OCI-LY1 (cell line): Measurements from ENCODE around the gene ENO3.

Source experiments
- H2AFZ ChIP-seq: fragments of 200-600 bp; sonication (generic), shearing (Covaris generic); 2 replicates; pipeline ENCODE4 v1.6.0; 2014; ENCODE audit warnings: antibody characterized with exemption, mild to moderate bottlenecking, low read length
- H3F3A ChIP-seq: fragments of 200-600 bp; sonication (generic), shearing (Covaris generic); 2 replicates; pipeline ENCODE4 v1.6.0; 2014; ENCODE audit warnings: mild to moderate bottlenecking, antibody characterized with exemption, low read length, moderate library complexity; ENCODE audit not compliant: insufficient read depth
- H3K27ac ChIP-seq: fragments of 200-600 bp; sonication (generic); 2 replicates; pipeline ENCODE4 v1.5.1; 2014; ENCODE audit warnings: low read length, mixed run types, mild to moderate bottlenecking, low read depth; ENCODE audit not compliant: poor library complexity, severe bottlenecking
- H3K27me3 ChIP-seq: fragments of 200-600 bp; sonication (generic); 2 replicates; pipeline ENCODE4 v1.6.0; 2014; ENCODE audit warnings: antibody characterized with exemption, mild to moderate bottlenecking, low read length, moderate library complexity; ENCODE audit not compliant: insufficient read depth
- H3K36me3 ChIP-seq: fragments of 200-600 bp; sonication (generic); 2 replicates; pipeline ENCODE4 v1.6.1; 2014; ENCODE audit warnings: mild to moderate bottlenecking, antibody characterized with exemption, low read length, moderate library complexity, mixed read lengths; ENCODE audit not compliant: insufficient read depth
- H3K4me1 ChIP-seq: fragments of 200-600 bp; sonication (generic); 2 replicates; pipeline ENCODE4 v1.5.1; 2014; ENCODE audit warnings: mild to moderate bottlenecking, low read length, moderate library complexity; ENCODE audit not compliant: insufficient read depth, severe bottlenecking
- H3K4me2 ChIP-seq: fragments of 200-600 bp; sonication (generic), shearing (Covaris generic); 2 replicates; pipeline ENCODE4 v1.6.1; 2014; ENCODE audit warnings: low read length
- H3K4me3 ChIP-seq: fragments of 200-600 bp; sonication (generic); 2 replicates; pipeline ENCODE4 v1.5.1; 2014; ENCODE audit warnings: low read length, low read depth, mild to moderate bottlenecking, mixed read lengths; ENCODE audit not compliant: poor library complexity, severe bottlenecking
- H3K79me2 ChIP-seq: fragments of 200-600 bp; shearing (Covaris generic); 2 replicates; pipeline ENCODE4 v1.6.1; 2016; ENCODE audit warnings: mixed run types, low read length, mixed read lengths; ENCODE audit not compliant: insufficient read depth
- H3K9ac ChIP-seq: fragments of 200-600 bp; sonication (generic), shearing (Covaris generic); 2 replicates; pipeline ENCODE4 v1.6.1; 2014; ENCODE audit warnings: mild to moderate bottlenecking, low read length, mixed read lengths
- H3K9me2 ChIP-seq: fragments of 200-600 bp; sonication (generic), shearing (Covaris generic); 2 replicates; pipeline ENCODE4 v1.6.1; 2014; ENCODE audit warnings: low read depth, mild to moderate bottlenecking, low read length, mixed read lengths
- H3K9me3 ChIP-seq: fragments of 200-600 bp; shearing (Covaris generic); 2 replicates; pipeline ENCODE4 v1.6.1; 2014; ENCODE audit warnings: low read length, mixed read lengths
- H4K20me1 ChIP-seq: fragments of 200-600 bp; sonication (generic), shearing (Covaris generic); 2 replicates; pipeline ENCODE4 v1.6.0; 2016; ENCODE audit warnings: mild to moderate bottlenecking, low read length; ENCODE audit not compliant: insufficient read depth
- CTCF ChIP-seq: fragments of 200-600 bp; sonication (generic), shearing (Covaris generic); IDR thresholded peaks from 2 replicates; pipeline ENCODE4 v1.5.1; 2017; ENCODE audit warnings: mild to moderate bottlenecking, antibody characterized with exemption, low read length, moderate library complexity, mixed read lengths
- EZH2 ChIP-seq: fragments of 200-600 bp; sonication (generic), shearing (Covaris generic); IDR thresholded peaks from 2 replicates; pipeline ENCODE4 v1.8.0; 2017; ENCODE audit warnings: borderline replicate concordance, mixed run types, mild to moderate bottlenecking, antibody characterized with exemption, low read length, moderate library complexity, mixed read lengths

The ENO3 gene

GRCh38 chr17:4965311-4965986, 14.5 kb downstream of the ENO3 start:
- Histone ChIP-seq H2AFZ (no peak overlapping the region), H3K9ac (no peak overlapping the region), H3K27ac (no peak overlapping the region), H3K79me2 (0 out of 2 replicates have a peak, but pooled peaks cover 3% of the 10 kb centered on the region), H3K4me1 (peaks cover 25% of the 10 kb centered on the region), H3F3A (no peaks in the 10 kb centered on the region), H4K20me1 (no peaks in the 10 kb centered on the region), H3K9me2 (no peaks in the 10 kb centered on the region), H3K4me2 (no peak overlapping the region), H3K9me3 (no peaks in the 10 kb centered on the region), H3K36me3 (peaks cover 33% of the 10 kb centered on the region; the same call in 1 of the 2 replicates), H3K27me3 (no peaks in the 10 kb centered on the region), H3K4me3 (no peak overlapping the region)
- TF ChIP-seq CTCF (no peak), EZH2 (no peak)

DNA sequence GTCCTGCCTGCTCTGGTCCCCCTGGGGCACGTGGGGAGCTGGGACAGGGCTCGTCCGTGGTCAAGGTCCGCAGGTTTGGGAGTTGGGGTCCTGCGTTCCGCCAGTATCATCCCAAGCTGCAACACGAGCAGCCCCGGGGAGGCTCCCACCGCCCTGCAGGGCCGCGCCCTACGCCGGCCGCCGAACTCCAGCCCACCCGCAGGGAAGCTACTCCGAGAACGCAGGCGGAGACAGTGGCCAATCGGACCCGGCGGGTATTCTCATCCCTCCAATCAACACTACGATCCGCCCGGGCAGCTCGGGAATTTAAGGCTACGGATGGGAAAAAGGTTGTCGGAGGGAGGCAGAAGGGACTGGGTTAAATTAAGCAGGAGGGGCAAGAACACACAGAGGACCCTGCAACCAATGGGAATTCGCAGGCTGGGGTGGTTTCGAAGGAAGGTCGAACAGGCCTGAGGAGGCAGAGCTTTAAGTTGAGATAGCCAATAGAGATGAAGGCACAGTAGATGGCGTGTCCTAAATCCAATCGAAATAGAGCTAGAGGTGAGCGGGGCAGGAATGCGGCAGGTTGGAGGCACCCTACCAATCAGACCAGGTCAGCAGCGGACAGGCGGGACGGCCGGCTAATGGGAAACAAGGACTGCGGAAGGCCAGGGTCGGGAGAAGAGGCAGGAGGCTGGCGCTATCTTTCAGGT, 16.1 kb downstream of the ENO3 start:
- Histone ChIP-seq H3K79me2 (0 out of 2 replicates have a peak, but pooled peaks cover 3% of the 10 kb centered on the region), H2AFZ (no peak overlapping the region), H3K4me2 (peak overlapping the region; percentile 81), H3K4me1 (peaks cover 25% of the 10 kb centered on the region), H3F3A (no peaks in the 10 kb centered on the region), H3K27ac (peak overlapping the region; percentile 90), H3K9ac (peak overlapping the region; percentile 92), H3K36me3 (peaks cover 37% of the 10 kb centered on the region; the same call in 1 of the 2 replicates), H3K9me3 (no peaks in the 10 kb centered on the region), H3K27me3 (no peaks in the 10 kb centered on the region), H4K20me1 (no peaks in the 10 kb centered on the region), H3K4me3 (peak overlapping the region; percentile 84), H3K9me2 (no peaks in the 10 kb centered on the region)
- TF ChIP-seq CTCF (no peak), EZH2 (no peak)

GRCh38 chr17:4967539-4968485, 16.9 kb downstream of the ENO3 start, which contains the start of gene SPAG7:
SPAG7 (minus strand) TSS chr17:4967817; CDS start chr17:4967804, 13 bp downstream.
- TF ChIP-seq EZH2 (no peak), CTCF (0 out of 2 replicates have a peak, but pooled peaks have one; percentile 4)
- Histone ChIP-seq H3K36me3 (peaks cover 45% of the 10 kb centered on the region; the same call in 1 of the 2 replicates), H3K9ac (peak within 1 kb of the TSS; percentile 92), H3K9me3 (no peaks in the 10 kb centered on the region), H3K27me3 (no peaks in the 10 kb centered on the region), H3K9me2 (no peaks in the 10 kb centered on the region), H3F3A (no peaks in the 10 kb centered on the region), H3K4me1 (peaks cover 25% of the 10 kb centered on the region), H4K20me1 (no peaks in the 10 kb centered on the region), H3K79me2 (0 out of 2 replicates have a peak, but pooled peaks cover 3% of the 10 kb centered on the region), H3K4me3 (peak within 1 kb of the TSS; percentile 84), H2AFZ (no peak within 1 kb of the TSS), H3K27ac (peak within 1 kb of the TSS; percentile 90), H3K4me2 (peak within 1 kb of the TSS; percentile 81)
